ENCODE results near the gene CCDC186.

DNA sequence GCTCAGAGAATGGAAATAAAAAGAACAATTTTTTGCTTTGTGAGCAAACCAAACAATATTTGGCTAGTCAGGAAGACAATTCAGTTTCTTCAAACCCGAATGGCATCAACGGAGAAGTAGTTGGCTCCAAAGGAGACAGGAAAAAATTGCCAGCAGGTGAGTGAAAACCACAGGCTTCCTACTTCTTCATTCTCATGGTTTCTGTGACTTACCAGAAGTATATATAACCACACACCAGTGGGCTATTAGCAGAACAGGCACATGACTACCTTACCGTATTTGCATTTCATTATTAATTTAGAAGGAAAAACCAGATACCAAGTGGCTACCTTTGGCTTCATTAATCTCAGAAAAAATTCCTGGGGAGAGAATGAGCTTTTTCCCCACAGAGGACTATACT is 14.0 kb upstream of the CCDC186 start:
- TF ChIP-seq, protein P1, sequence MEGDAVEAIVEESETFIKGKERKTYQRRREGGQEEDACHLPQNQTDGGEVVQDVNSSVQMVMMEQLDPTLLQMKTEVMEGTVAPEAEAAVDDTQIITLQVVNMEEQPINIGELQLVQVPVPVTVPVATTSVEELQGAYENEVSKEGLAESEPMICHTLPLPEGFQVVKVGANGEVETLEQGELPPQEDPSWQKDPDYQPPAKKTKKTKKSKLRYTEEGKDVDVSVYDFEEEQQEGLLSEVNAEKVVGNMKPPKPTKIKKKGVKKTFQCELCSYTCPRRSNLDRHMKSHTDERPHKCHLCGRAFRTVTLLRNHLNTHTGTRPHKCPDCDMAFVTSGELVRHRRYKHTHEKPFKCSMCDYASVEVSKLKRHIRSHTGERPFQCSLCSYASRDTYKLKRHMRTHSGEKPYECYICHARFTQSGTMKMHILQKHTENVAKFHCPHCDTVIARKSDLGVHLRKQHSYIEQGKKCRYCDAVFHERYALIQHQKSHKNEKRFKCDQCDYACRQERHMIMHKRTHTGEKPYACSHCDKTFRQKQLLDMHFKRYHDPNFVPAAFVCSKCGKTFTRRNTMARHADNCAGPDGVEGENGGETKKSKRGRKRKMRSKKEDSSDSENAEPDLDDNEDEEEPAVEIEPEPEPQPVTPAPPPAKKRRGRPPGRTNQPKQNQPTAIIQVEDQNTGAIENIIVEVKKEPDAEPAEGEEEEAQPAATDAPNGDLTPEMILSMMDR (IDR thresholded peaks at IDR 0.05): no peak
- no peak for TF ChIP-seq POLR2A (IDR thresholded peaks at IDR 0.05)

Measured in testis (tissue), 2 donors.